KG1 (cell line): ENCODE measurements around the gene TIMM17B.

Source experiments
- DNase-seq: peaks from one replicate; lab custom pipeline; 2025; lab: John Stamatoyannopoulos, UW

TIMM17B gene

DNA sequence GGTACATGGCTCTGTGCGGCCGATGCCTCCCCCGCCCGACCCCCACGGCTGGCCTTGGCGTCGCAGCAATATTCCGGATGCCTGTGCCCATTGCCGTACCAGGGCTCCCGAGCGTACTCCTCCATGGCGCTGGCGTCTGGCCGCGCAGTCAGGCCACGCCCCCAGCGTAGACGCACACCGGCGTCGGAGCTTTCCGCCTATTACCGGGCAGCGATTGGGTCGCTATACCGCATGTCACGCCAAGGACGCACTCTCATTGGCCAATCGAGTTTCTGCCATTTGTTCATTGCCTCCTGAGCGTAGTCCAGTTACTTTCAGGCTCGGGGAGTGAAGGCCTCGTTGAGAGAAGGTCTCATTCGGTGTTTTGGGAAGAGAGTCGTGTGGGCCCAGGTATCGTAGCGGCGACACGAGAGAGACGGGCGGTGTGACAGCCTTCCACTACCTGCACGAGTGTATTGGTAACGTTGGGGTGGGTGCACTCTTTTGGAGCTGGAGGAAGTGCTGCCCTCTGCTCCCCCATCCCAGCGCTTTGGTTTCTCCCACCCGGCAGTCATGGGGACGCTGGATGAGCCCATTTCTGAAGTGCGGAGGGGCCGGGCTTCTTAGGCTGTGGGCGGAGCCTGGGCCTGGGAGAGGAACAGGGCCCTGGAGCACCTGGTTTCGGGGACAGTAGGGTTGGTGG, at the start of gene TIMM17B, which contains the start of gene PQBP1:
Gene TIMM17B, minus strand, starts transcription at position 144 of the 682 bp plus-strand sequence. Its CDS starts 19 bp downstream, at position 125.
Gene PQBP1, plus strand, starts transcription at position 306 of the 682 bp plus-strand sequence. CDS start 580 bp downstream, outside the sequence.
- DNase-seq, result peak; percentile 75

DNA sequence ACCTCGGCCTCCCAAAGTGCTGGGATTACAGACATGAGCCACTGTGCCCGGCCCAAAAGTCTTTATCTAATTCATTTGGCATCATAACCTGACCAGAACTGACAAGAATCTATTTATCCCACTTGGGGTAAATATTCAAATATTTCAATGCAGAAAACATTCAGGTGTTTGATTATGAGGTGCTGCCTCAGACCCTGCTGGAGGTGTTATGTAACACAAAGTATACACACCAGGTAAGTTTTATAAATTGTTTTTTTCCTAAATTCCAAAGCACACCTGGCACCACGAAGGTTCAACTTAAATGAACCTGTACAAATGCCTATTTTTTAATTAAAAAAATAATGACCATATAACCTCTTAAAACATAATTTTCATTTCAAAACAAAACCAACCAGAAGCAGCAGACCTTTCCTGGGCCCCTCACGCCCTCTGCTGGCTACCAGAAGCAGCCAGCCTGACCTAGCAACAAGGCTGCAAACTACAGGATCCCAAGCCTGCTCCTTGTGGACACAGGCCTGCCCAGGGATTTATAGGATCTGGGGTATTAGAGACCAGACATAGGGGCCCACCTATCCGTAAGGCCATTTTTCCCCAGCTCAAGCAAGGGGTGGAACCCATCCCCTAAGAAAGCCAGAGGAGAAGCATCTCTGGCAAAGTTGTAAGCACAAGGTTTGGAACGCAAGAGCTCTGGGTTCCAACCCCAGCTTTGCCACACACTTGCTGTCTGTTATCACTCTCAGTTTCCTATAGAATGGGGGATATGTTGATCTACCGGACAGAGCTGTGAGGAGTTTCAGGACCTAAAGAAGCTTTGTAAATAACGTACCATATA, 48.2 kb upstream of the TIMM17B start:
- no peak for DNase-seq

DNA sequence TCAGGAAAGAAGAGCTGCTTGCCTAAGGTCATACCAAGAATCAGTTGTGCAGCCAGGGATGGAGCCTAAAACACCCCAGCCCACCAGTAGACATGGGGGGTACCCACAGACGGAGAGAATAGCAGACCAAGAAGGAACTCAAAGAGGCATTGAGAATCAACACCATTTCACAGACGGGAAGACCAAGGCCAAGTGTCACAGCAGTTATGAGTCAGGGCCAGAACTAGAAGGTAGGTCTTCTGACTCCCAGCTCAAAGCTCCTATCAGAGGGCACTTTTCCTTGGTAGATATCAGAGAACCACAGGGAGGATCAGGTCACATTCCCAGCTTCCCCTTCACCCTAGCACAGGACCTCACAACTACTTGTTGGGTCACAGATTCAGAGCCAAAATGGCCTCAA, 45.3 kb upstream of the TIMM17B start:
- DNase-seq, result no peak

DNA sequence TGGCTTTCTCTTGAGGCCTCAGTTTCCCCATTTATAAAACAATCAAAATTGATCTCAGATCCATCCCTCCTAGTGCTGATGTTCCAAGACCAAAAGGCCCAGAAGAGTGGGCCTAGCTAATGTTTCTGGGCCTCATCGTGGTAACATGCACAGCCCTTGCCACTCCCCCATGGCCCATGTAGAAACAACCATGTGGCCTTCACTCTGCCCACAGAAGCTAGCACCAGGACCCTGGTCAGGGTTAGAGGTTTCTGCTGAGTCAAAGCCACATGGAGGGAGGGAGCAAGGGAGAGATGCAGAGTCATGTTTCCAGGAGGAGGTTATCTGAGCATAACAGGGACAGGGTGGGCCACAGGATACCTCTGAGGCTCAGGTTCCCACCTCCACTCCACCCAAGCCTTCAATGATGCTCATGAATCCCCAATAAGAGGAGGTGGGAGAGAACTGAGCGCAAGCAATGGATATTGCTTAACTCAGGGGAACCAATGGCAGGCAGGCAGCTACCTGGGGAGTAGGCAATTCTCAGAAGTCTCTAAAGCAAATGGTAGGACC, 42.9 kb upstream of the TIMM17B start:
- no peak for DNase-seq

DNA sequence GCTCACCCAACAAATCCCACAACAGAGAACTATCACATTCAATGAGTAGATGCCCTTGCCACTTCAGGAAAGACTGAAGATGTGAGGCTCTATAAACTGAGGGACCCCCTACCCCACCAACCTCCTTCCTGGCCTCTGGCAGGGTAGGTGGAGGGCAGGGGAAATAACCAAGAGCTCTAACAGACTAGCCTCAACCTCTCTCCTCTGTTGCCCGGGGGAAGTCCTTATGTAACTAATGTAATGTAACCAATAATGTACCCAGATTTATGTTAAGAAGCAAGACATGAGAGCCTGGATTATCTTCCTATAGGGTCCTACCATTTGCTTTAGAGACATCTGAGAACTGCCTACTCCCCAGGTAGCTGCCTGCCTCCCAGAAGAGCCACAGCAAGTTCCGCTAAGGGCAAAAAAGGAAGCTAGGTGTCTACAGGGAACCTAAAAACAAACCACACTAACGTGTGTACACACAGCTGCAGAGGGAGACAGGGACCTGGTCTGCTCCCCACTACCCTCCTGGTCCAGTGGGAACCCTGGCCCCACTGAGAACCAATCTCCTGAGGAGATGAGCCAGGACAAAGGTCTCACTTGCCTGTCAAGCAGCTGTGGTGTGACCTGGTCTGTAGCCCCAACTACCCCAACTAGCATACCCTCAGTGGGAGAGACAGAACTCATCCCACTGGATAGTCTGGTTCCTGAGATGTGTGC, 42.1 kb upstream of the TIMM17B start:
- DNase-seq, result no peak

DNA sequence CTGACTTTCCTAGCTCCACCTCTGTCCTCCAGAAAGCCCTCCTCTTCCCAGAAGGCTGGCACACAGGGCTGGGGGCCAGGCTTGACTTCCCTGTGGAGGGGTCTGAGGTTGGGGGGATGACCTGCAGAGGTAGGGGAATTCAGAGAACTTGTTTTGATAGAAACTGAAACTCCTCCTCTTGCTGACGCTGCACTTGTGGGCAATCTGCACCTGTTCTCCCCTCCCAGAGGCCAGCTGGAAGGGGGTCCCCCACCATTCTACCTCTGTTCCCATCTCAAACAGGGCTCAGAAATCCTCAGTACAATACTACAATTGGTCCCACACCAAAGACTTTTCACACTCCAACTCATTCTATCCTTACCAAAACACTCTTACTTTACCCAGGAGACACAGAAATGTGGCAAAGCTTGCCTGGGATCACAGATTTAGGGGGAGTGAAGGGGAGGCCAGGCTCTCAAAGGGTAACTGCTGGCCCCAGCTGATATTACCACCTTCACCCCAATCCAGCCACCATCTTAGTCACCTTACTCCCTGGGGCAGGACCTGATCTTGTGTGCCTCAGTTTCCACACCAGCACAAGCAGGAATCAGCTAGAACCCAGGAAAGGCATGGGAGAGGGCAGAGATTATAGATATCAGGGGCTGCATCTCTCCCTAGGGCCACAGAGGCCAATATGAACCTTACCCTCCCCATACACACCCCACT, 41.3 kb upstream of the TIMM17B start:
- DNase-seq, result no peak

DNA sequence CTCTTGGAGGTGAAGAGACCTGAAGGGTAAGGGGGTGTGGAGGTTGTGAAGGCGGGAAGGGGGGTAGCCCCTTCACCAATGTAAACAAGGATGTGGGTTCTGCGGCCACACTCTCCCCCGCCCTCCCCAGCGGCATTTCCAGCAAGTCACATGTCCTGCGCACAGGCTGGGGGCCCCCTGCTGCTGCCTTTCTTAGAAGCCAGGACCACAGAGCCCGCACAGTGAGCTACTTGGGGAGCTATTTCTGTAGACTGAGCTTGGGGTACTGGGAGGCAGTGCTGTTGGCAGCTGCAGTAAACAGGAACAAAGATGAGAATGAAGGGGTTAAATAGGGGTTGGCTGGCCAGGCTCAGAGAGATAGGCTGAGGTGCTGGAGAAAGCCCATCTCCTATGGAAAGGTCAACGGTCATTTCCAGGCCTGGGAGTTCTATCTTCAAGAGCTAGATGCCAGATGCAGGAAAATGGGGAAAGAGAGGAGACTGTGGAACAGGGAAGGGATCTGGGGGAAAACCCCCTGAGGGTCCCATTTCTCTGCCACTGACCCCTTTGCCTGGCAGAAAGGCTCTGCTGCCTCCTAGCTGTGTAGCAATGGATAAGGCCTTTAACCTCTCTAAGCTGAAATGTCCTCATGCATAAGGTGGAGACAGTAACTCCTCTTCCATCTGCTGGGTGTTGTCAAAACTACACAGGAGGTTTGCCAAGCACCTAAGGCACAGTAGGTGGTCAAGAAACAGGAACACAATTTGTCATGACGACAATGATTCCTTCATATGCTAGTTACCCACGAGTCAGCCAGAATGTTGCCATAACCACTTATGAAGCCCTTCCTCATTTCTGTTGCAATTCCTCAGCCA, 39.7 kb upstream of the TIMM17B start:
- DNase-seq, result peak; percentile 52

DNA sequence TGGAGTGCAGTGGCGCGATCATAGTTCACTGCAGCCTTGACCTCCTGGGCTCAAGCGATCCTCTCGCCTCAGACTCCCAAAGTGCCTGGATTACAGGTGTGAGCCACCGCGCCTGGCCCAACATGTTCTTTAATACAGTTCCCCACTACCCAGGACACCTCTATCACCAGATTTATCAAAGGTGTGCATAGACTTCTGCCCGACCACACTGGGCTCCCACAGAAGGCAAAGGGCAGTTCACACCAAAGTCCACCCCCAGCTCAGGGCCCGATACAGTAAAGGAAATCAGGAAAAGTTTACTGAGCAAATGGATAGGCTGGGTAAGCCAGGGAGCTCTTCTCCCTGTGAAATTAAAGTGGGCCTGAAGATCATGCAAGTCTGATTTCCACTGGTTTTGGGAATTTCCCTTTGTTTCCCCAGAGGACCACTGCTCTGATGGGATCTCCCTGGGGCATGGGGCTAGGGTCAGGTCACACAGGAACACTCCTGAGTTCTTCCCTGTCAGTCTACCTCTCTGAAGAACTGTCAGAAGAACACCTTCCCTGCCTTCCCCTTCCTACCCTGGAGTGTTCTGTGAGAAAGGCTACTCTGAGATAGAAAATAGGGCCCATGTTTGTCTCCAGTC, 39.0 kb upstream of the TIMM17B start:
- DNase-seq, result no peak

DNA sequence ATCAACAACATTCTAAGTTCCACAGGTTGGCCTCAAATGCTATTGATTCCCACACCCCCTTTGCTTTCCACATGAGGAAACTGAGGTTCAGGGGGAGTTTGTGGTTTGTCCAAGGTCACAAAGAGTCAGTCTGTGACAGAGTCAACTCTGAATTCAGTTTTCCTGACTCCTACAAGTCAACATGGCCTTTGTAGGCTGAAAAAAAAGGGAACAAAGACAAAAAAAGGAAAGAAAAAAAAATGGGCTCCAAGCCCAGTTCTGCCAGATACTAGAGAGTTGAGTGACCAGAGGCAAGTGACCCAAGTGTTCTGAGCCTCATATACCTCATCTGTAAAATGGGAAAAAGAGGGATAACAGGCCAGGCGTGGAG, 37.7 kb upstream of the TIMM17B start:
- no peak for DNase-seq

DNA sequence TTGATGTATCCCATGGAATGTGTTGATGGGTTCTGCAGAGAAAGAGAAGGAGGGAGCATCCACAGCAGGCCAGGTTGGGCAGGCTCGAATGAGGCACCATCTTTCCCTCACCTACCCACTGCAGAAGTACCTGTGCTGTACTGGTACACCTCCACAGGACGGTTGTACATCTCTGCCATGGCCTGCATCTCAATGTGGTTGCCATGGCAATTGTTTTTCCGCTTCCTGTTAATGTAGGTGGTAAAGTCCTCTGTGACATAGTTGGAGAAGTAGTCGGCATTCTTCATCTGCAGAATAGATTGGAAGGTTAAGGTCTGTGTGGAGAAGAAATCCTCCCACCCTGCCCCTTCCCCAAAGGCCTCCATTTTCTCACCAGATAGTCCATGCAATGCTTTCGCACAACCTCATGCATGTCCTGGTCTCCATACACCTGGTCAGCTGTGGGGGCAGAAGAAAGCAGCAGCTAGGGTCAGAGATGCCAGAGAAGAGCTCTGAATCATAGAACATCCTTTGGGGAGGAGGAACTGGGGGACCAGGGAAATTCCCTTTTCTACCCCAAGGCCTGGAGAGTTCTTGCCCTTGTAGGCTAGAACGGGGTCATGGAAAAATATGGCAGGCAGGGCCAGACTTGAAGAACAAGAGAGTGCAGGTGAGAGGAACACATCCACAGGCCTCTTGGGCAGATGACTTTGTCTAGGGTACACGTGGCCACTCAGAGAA, 37.2 kb upstream of the TIMM17B start:
- DNase-seq, result no peak

DNA sequence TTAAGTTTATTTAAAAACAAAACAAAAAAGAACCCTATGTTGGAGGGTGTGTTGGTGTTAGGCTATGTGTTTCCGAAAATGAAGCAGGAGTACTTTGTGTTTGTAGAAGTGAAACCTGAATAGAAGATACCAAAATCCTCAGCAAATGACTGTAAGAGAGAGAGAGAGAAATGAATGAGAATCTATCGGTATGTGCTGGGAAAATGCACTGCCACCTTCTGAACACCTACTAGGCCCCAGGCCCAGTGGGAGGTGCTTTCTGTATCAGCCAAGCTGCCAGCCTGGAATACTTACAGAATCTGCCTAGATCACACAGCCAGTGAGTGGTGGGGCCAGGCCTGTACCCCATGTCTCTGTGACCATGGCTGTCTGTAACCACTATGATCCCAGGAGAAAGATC, 36.2 kb upstream of the TIMM17B start:
- DNase-seq, result no peak

DNA sequence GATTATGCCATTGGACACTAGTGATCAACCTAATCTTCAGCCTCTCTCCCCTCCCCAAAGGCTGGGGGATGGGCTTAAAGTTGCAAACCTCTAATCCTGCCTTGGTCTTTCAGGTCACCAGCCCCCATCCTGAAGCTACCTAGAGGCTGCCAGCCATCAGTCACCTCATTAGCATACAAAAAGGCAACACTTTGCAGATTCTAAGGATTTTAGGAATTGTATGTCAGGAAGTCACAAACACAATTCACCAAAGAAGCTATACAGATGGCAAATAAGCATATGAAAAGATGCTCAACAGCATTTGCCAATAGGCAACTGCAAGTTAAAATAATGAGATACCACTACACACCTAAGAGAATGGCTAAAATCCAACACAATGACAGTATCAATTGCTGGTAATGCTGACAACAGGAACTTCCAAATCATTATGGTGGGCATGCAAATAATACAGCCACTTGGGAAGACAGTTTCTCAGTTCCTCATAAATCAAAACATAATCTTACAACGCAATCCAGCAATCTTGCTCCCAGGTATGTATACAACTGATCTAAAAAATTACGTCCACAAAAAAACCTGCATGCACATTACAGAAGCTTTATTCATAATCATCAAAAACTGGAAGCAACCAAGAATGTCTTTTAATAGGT, 30.3 kb upstream of the TIMM17B start:
- no peak for DNase-seq

DNA sequence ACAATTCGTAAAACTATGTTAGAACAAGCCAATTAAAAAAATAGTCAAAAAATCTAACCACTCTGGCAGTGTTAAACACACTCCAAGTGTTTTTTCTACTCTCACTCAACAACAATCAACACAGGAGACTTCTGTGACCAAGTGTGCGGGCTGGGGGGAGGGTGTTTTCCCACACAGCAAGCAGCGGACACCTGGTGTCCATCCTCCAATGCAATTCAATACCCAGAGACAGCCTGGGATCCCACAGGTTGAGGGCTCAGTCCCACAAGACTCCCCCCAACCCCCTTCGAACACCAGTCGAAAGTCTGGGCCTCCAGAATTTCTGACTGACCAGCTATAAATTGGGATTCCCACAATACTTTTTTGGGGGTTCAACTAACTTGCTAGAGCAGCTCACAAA, 29.6 kb upstream of the TIMM17B start:
- no peak for DNase-seq

DNA sequence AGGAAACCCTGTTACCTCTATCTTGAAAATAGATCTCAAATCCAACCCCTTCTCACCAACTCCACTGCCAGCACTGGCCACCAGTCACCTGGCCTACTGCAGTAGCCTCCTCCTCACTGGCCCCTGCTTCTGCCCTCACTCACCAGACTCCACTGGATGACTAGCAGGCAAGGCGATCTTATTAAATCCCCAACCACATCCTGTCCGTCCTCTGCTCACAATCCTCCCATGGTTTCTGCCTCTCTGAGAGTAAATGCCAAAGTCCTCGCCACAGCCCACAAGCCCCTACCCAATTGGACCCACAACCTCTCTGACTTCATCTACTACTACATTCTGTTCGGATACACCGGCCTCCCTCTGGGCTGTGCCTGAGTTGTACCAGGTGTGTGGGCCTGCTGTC, 26.7 kb upstream of the TIMM17B start:
- no peak for DNase-seq

DNA sequence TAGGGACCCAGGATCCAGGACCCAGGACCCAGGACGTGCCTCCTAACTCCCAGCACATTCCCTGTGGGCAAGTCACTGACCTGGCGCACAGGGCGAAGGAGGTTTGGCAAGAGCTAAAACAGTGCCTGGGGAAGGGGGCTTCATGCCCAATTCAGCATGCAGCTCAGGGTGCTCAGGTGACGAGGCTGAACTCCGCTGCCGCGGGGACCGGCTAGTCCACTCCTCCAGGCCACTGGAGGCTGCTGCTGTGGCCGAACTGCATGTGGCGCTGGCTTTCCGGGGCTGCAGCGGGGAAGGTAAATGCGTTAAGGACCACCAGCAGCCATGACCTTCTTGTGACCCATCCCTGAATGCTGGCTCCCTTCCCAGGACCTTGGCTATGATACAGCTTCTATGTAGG, 26.2 kb upstream of the TIMM17B start:
- DNase-seq, result no peak

DNA sequence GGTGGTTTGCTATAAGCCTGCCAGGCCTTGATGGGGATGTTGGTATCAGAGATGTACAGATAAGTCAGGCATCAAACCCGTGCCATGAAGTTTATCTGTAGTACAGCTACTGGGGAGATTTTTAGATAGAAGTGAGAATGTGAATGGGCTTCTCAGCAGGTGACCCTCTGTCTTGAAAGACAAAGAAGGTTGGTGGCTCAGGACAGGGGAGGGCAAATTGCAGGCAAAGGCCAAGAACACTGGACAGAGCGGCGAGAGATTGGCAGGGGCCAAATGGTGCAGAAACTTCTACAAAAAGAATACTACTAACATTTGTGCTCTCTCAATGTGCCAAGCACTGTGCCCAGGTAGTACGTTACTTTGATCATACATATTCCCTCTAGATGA, 23.1 kb upstream of the TIMM17B start:
- DNase-seq, result no peak

DNA sequence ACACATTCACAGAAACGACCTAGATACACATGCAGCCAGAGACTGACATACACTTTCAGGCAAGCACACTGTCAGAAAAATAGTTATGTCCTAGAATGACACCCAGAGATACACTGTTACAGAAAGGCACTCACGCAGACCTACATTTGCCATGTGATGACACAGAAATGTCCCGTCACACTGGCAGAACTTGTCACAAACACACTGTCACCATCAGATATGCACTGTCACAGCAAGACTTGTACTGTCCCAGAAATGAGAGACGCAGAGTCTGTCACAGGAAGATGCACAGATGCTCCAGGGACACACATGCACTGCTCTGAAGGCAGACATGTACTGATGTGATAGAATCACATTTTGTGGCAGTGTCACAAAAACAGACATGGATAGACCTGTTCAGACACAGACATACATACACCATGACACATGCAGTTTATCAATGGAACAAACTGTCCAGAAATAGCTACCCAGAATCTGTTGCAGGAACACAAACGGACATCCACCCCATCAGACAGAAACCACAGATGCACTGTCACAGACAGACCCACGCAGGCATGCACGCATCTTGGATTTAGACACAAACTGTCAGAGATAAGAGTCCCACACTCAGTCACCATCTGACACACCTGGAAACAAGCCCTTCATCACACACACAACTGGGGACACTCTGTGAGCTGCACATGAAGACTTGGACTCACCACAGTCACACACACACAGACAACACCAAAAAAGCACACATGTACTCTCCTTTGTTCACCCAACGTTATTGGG, 22.6 kb upstream of the TIMM17B start:
- no peak for DNase-seq

DNA sequence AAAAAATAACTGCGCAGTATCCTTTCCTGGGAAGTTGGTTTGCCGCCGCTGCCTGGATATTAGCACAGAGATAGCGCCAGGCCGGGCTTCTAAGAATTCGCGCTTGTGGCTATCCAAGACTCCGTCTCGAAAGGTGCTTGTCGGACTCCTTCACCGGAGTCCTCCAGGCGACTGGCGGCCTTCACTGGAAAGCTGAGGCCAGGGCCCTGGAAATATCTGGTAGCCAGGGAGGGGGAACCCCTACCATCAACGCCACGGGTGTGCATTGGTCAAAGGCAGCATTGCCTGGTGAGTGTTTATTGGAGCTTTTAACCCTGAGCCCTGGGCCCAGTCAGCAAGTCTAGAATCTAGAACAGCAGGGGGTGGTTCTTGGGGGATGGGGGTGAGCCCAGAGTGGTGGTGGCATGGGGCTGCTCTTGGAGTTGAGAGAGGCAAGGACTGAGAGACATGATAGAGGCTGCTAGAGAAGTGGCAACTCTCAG, 21.8 kb upstream of the TIMM17B start:
- DNase-seq, result no peak
